ENCODE data around the gene PSME3IP1. TPM values are rescaled to one million over a fixed set of nuclear protein-coding genes. Genes with fewer than 3 reads are reported as not detected.
"Not testable (repeated sequence)": the region's sequence is repeated elsewhere in the genome, so short reads cannot be mapped to it uniquely, and the experiment has no call there.

The PSME3IP1 gene
- total RNA-seq, 1 donor from 2014 or later = 54.8 TPM

- ATAC-seq (ENCODE audit: poor library complexity) (no peak), DNase-seq (no peak)
- intact Hi-C loops (cut with DNase I) = no loop called here
Measured at GRCh38 chr16:57112403-57113041, 73.3 kb downstream of the PSME3IP1 start.

DNA sequence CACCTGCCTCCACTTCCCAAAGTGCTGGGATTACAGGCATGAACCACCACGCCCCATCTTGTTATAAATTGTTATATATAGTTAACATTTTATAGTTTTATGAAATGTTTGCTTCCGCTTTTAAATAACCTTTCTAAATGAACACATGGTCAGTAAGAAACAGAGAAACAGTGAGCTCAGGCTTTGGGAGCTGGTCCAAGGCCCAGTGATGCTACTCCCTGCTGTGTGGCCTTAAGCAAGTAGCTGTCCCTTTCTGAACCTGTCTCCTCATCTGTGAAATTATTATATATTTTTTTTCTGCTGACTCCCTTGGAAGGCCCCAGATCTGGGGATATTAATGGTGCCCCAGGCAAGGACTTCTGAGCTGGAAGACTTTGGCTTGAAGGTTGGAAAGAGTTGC lies 74.4 kb downstream of the PSME3IP1 start:
- ATAC-seq (ENCODE audit: poor library complexity) (no peak), DNase-seq (no peak)
- intact Hi-C loops (cut with DNase I) = no loop called here

DNA sequence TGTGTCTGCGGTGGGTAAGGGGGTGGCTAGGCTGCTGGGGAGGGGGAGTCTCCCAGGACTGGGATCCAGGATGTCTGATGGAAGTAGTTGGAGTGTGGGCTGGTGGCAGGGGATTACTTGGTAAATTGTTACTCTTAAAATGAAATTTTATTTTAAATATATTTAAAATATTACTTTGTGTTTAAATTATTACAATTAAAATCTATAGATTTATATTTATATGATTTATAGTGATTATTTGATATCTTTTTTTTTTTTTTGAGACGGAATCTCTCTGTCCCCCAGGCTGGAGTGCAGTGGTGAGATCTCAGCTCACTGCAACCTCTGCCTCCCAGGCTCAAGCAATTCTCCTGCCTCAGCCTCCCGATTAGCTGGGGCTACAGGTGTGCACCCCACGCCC lies 74.9 kb downstream of the PSME3IP1 start:
- ATAC-seq (ENCODE audit: poor library complexity) (no peak), DNase-seq (no peak)
- intact Hi-C loops (cut with DNase I) = no loop called here

DNA sequence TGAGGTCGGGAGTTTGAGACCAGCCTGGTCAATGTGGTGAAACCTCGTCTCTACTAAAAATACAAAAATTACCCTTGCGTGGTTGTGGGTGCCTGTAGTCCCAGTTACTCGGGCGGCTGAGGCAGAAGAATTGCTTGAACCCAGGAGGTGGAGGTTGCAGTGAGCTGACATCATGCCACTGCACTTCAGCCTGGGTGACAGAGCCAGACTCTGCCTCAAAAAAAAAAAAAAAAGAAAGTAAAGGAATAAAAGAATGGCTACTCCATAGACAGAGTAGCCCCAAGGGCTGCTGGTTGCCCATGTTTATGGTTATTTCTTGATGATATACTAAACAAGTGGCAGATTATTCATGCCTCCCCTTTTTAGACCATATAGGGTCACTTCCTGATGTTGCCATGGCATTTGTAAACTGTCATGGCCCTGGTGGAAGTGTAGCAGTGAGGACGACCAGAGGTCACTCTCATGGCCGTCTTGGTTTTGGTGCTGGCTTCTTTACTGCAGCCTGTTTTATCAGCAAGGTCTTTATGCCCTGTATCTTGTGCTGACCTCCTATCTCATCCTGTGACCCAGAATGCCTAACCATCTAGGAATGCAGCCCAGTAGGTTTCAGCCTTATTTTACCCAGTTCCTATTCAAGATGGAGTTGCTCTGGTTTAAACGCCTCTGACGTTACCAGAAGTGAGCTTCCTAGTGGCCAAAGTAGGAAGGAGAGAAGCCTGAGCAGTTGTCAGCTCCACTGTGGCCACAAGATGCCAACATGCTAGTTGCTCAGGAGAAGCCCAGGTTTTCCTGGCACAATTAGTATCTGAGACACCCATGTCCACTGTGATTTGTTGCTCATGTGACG lies 76.4 kb downstream of the PSME3IP1 start:
- intact Hi-C loops (cut with DNase I); ATAC-seq (ENCODE audit: poor library complexity); DNase-seq: not testable (repeated sequence)

GRCh38 chr16:57108432-57108831 lies 77.4 kb downstream of the PSME3IP1 start:
- ATAC-seq (ENCODE audit: poor library complexity) = no peak
- no peak for DNase-seq
- intact Hi-C loops (cut with DNase I) = no loop called here

DNA sequence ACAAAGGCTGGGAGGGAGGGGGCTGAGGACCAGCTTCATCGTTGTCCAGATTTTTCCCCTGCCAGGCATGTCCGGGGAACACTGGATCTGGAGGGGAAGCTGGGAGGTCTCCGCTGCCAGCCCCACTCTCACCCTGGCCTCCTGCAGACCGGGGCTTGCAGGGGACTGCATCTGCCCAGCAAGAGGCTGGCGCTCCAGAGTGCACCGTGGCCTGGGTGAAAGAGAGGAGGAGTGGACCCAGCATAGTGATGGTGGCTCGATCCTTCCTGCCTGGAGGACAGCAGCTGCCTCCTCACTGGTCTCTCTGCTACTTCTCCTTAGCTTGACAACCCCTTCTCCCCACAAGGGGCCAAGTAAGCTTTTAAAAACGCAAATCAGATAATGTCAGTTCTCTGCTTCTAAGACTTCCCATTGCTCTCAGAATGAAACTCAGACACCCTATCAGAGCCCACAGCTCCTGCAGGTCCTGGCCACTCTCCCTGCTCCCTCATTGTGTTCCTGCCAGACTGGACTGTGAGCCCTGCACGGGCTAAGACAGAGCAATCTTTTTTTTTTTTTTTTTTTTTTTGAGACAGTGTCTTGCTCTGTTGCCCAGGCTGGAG lies 78.4 kb downstream of the PSME3IP1 start:
- intact Hi-C loops (cut with DNase I) = no loop called here
- no peak for DNase-seq
- ATAC-seq (ENCODE audit: poor library complexity) = no peak

DNA sequence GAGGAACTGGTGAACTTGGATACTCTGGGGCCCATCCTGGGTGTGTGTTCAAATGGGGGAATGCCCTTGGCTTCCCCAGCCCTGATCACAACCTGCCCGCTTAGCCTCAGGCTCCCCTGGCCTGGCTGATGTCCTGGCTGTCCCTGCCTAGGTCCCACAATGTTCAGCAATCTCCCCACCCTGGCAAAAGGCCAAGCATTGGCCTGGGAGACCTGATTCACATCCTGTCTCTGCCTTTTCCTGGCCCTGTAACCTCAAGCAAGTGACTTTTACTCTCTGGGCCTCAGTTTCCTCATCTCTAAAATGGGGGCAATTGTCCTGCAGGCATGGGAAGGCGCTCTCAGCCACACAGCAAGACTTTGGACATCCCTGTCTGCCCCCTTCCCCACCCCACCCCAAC lies 79.1 kb downstream of the PSME3IP1 start:
- ATAC-seq (ENCODE audit: poor library complexity) (no peak), DNase-seq (peak; percentile 55)
- intact Hi-C loops (cut with DNase I) = no loop called here

GRCh38 chr16:57105184-57105583 lies 80.7 kb downstream of the PSME3IP1 start:
- intact Hi-C loops (cut with DNase I) = no loop called here
- DNase-seq (no peak), ATAC-seq (ENCODE audit: poor library complexity) (no peak)

GRCh38 chr16:57104706-57105105 lies 81.1 kb downstream of the PSME3IP1 start:
- no peak for ATAC-seq (ENCODE audit: poor library complexity)
- intact Hi-C loops (cut with DNase I) = no loop called here
- DNase-seq = no peak

DNA sequence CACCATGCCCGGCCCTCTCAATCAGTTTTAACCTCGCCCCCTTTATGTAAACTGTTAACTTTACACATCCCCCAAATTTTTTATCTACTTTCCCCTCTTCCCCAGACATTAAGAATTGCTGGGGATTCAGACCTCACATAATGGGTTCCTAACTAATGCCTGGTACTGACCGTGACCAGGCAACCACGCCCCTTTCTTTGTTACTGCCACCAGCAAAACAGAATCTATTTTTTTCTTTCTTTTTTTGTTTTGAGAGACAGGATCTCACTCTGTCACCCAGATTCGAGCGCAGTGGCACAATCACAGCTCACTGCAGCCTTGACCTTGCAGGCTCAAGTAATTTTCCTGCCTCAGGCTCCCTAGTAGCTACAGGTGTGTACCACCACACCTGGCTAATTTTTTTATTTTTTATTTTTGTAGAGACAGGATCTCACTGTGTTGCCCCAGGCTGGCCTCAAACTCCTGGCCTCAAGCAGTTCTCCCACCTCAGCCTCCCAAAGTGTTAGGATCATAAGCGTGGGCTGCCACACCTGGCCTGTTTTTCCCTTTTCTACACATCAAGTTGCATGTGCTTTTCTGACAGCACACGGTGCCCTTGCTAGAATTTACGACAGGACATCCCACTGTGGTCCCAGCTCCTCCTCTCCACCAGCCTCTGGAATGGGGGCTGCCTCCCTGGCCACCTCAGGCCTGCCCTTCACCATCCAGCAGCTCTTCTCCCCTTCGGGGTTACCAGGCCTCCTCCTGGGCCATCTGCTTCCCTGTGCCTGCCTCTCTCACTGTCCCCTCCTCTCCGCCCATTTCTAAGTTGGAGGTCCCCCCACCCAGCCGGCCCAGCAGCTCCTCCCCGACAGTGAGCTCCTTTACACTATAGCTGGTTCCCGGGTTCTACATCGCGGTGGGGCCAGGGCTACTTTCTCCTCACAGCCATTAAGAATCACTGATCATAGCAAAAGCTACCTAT lies 82.7 kb downstream of the PSME3IP1 start:
- intact Hi-C loops (cut with DNase I) = no loop called here
- ATAC-seq (ENCODE audit: poor library complexity) (no peak), DNase-seq (no peak)

Other genes starting within 250 kb of the PSME3IP1 start
- gene CETP, start 224.1 kb downstream of the PSME3IP1 start, total RNA-seq = 0.24 TPM
- gene NLRC5, start 196.5 kb downstream of the PSME3IP1 start, total RNA-seq = 9.9 TPM
- 13.3 TPM for gene CPNE2, start 93.5 kb downstream of the PSME3IP1 start, total RNA-seq
- gene RSPRY1, start 290 bp upstream of the PSME3IP1 start, total RNA-seq = 13.4 TPM
- 58.2 TPM for gene ARL2BP, start 59.2 kb upstream of the PSME3IP1 start, total RNA-seq
- 3.2 TPM for gene PLLP, start 98.6 kb upstream of the PSME3IP1 start, total RNA-seq
- not detected for gene CCL22, start 172.7 kb upstream of the PSME3IP1 start, total RNA-seq
- gene CX3CL1, start 186.5 kb upstream of the PSME3IP1 start, total RNA-seq = 11.6 TPM
- gene CCL17, start 218.7 kb upstream of the PSME3IP1 start, total RNA-seq = not detected

Measured in Right ventricle myocardium superior (tissue), 1 donor.